CD4-positive, alpha-beta T cell (primary cell): ENCODE measurements around the gene NPLOC4. TPM values are rescaled to one million over a fixed set of nuclear protein-coding genes. Genes with fewer than 3 reads are reported as not detected.

Experiments used
- ATAC-seq: fragments of 200-7000 bp; cut with Tn5 transposase; one replicate; pipeline ENCODE4 v1.10.0; 2022; ENCODE audit warnings: mild to moderate bottlenecking; ENCODE audit not compliant: poor library complexity
- CTCF ChIA-PET: fragments of 350-600 bp; sonication (Branson Sonifier 250); formaldehyde crosslinking; loops from one replicate; lab custom pipeline; 2021; ENCODE audit warnings: antibody characterized with exemption, inconsistent platforms; lab: Charles Lee
- POLR2A ChIA-PET: fragments of 350-600 bp; sonication (Branson Sonifier 250); formaldehyde crosslinking; loops from one replicate; lab custom pipeline; 2021; ENCODE audit warnings: antibody characterized with exemption, inconsistent platforms; lab: Charles Lee
- DNase-seq, 14 experiments: peaks; one replicate each; pipeline ENCODE4 v3.0.0-alpha.2; 2013 to 2020; ENCODE audit warnings: mixed read lengths in 2 of 14
- H3K27ac ChIP-seq, 2 donors: one replicate each; pipeline versions ENCODE4 v1.5.1 to v1.7.0; 2013; ENCODE audit warnings: low read length in 2 of 2, low read depth in 1 of 2, mild to moderate bottlenecking in 1 of 2
- H3K27me3 ChIP-seq, 2 experiments: 1 replicate in 1 of 2; 2 replicates in 1 of 2; pipeline versions ENCODE4 v1.6.1 to v1.7.0; 2013; ENCODE audit warnings: low read length in 2 of 2, control low read depth in 1 of 2, mild to moderate bottlenecking in 1 of 2, moderate library complexity in 1 of 2; ENCODE audit not compliant: insufficient read depth in 2 of 2, control insufficient read depth in 1 of 2
- H3K36me3 ChIP-seq: one replicate; pipeline ENCODE4 v1.6.1; 2013; ENCODE audit warnings: low read length, control low read depth; ENCODE audit not compliant: insufficient read depth
- H3K4me1 ChIP-seq: one replicate; pipeline ENCODE4 v1.6.1; 2013; ENCODE audit warnings: low read length, control low read depth; ENCODE audit not compliant: insufficient read depth
- H3K4me3 ChIP-seq: one replicate; pipeline ENCODE4 v1.5.1; 2013; ENCODE audit warnings: mild to moderate bottlenecking, low read length, moderate library complexity
- H3K9me3 ChIP-seq, 2 experiments: 1 replicate in 1 of 2; 2 replicates in 1 of 2; pipeline versions ENCODE4 v1.6.1 to v1.7.0; 2013; ENCODE audit warnings: low read length in 2 of 2, mild to moderate bottlenecking in 2 of 2, control low read depth in 1 of 2, moderate library complexity in 1 of 2; ENCODE audit not compliant: control insufficient read depth in 1 of 2, insufficient read depth in 1 of 2
- H3K27ac Mint-ChIP-seq: one replicate; pipeline ENCODE4 v1.8.0; 2020; ENCODE audit warnings: mixed read lengths
- H3K27me3 Mint-ChIP-seq: one replicate; pipeline ENCODE4 v1.8.0; 2021; ENCODE audit warnings: mixed read lengths
- H3K36me3 Mint-ChIP-seq: one replicate; pipeline ENCODE4 v1.8.0; 2021; ENCODE audit warnings: low read depth, mixed read lengths
- H3K4me1 Mint-ChIP-seq: one replicate; pipeline ENCODE4 v1.8.0; 2021; ENCODE audit warnings: low read depth, mixed read lengths
- H3K4me3 Mint-ChIP-seq: one replicate; pipeline ENCODE4 v1.8.0; 2020; ENCODE audit warnings: mild to moderate bottlenecking, mixed read lengths
- H3K9me3 Mint-ChIP-seq: one replicate; pipeline ENCODE4 v1.8.0; 2020; ENCODE audit warnings: mixed read lengths
- CTCF ChIP-seq: fragments of 200-600 bp; IDR thresholded peaks from one replicate; pipeline ENCODE4 v1.8.0; 2022; ENCODE audit warnings: antibody characterized with exemption, mild to moderate bottlenecking
- intact Hi-C, 2 experiments: fragments of 100-400 bp; cut with DNase I in 1 of 2; cut with micrococcal nuclease in 1 of 2; formaldehyde crosslinking; loops; one replicate each; pipeline versions ENCODE4 v1.15.1 to v1.9.0; 2023 to 2025; cut with DNase I, micrococcal nuclease
- total RNA-seq, 174 experiments: library from RNA in 2 of 174; stranded (reverse) in 2 of 174; gene quantifications; one replicate each; pipeline ENCODE4 v1.2.3 and lab custom pipeline; 2021 to 2026

NPLOC4 gene
- total RNA-seq, 2 experiments from 2014 or later, result 61.0 to 62.4 TPM

GRCh38 chr17:81651692-81652091, 14.8 kb upstream of the NPLOC4 start:
- Mint-ChIP-seq H3K27ac (no peak overlapping the region), H3K4me3 (no peak overlapping the region), H3K27me3 (peaks cover 35% of the 10 kb centered on the region), H3K4me1 (peaks cover 8% of the 10 kb centered on the region), H3K9me3 (no peaks in the 10 kb centered on the region), H3K36me3 (no peaks in the 10 kb centered on the region)
- TF ChIP-seq CTCF, result no peak
- DNase-seq (no peak), ATAC-seq (no peak)
- POLR2A ChIA-PET, result no interaction called here
- Histone ChIP-seq H3K9me3 (peaks cover 0 to 15% of the 10 kb centered on the region in 2 experiments), H3K4me1 (peaks cover 22% of the 10 kb centered on the region), H3K4me3 (no peak overlapping the region), H3K27me3 (peaks cover 22 to 27% of the 10 kb centered on the region in 2 experiments), H3K27ac (no peak overlapping the region), H3K36me3 (no peaks in the 10 kb centered on the region)
- intact Hi-C loops, result no loop called here
- CTCF ChIA-PET, result no interaction called here

- H3K9me3 Mint-ChIP-seq, result no peaks in the 10 kb centered on the region
- no peak overlapping the region for H3K4me3 Mint-ChIP-seq
- intact Hi-C loops, result no loop called here
Measured at GRCh38 chr17:81650951-81651350, 14.0 kb upstream of the NPLOC4 start.

GRCh38 chr17:81648707-81649085, 11.8 kb upstream of the NPLOC4 start:
- intact Hi-C loops, result no loop called here
- ChIA-PET CTCF (no interaction called here), POLR2A (interaction anchor here (0.7 kb wide), 1 partner anchor 26 kb away, joined by 3 read pairs; no protein-coding TSS in a partner anchor)
- H3K4me3 Mint-ChIP-seq, result no peak overlapping the region
- Histone ChIP-seq H3K9me3 (peaks cover 0 to 15% of the 10 kb centered on the region in 2 experiments), H3K27me3 (peaks cover 22 to 27% of the 10 kb centered on the region in 2 experiments), H3K27ac (no peak overlapping the region), H3K4me3 (no peak overlapping the region), H3K36me3 (no peaks in the 10 kb centered on the region), H3K4me1 (peaks cover 10% of the 10 kb centered on the region)
- ATAC-seq (no peak), DNase-seq (no peak)
- no peaks in the 10 kb centered on the region for H3K36me3 Mint-ChIP-seq
- H3K27me3 Mint-ChIP-seq, result peaks cover 35% of the 10 kb centered on the region
- H3K27ac Mint-ChIP-seq, result no peak overlapping the region
- TF ChIP-seq CTCF, result no peak
- H3K4me1 Mint-ChIP-seq, result peaks cover 6% of the 10 kb centered on the region
- H3K9me3 Mint-ChIP-seq, result no peaks in the 10 kb centered on the region

More at GRCh38 chr17:81650951-81651350, 14.0 kb upstream of the NPLOC4 start:
- Mint-ChIP-seq H3K36me3 (no peaks in the 10 kb centered on the region), H3K4me1 (peaks cover 8% of the 10 kb centered on the region), H3K27ac (no peak overlapping the region), H3K27me3 (peaks cover 35% of the 10 kb centered on the region)
- Histone ChIP-seq H3K27me3 (peaks cover 22 to 27% of the 10 kb centered on the region in 2 experiments), H3K36me3 (no peaks in the 10 kb centered on the region), H3K4me1 (peaks cover 15% of the 10 kb centered on the region), H3K4me3 (no peak overlapping the region), H3K27ac (no peak overlapping the region), H3K9me3 (peaks cover 0 to 15% of the 10 kb centered on the region in 2 experiments)
- TF ChIP-seq CTCF, result no peak
- ATAC-seq (no peak), DNase-seq (no peak)
- CTCF ChIA-PET, result no interaction called here
- POLR2A ChIA-PET, result no interaction called here
